Stimulated activated CD4-positive, alpha-beta T cell treated with anti-CD3 and anti-CD28 coated beads, Interleukin-1b, Interleukin-23, amount 100 ng/mL, for 48 hours (primary cell): Measurements from ENCODE around the gene CYP27A1.
A peak's percentile ranks its signal among the peaks of the same experiment; 100 is the strongest.
"Not testable (repeated sequence)": the region's sequence is repeated elsewhere in the genome, so short reads cannot be mapped to it uniquely, and the experiment has no call there.

ENCODE experiments used
- DNase-seq: peaks from one replicate; pipeline ENCODE4 v3.0.0-alpha.2; 2020

CYP27A1 gene

GRCh38 chr2:218781691-218782527 is at the start of gene CYP27A1:
Gene CYP27A1, plus strand, starts transcription at chr2:218782147. Its CDS starts 36 bp downstream, at chr2:218782183.
- DNase-seq: no peak

DNA sequence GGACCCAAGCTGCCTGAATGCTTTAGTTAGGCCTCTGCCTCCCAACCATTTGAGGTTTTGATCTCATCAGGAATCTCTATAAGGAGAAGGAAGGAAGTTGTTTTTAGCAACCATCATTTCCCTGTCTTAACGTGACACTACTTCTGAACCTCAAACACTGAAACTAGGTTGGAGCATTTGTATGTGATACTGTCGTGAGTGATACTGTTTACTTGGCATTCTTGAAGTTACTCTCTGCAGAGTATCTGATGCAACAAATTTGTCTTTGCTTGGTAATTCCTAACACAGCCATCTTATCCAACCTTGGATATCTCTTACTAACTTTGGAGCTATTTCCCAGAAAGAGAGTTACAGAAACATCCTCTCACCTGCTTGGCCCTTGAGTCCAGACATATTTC is 49.2 kb upstream of the CYP27A1 start:
- no peak for DNase-seq

GRCh38 chr2:218733171-218734021 is 48.6 kb upstream of the CYP27A1 start:
- peak; percentile 28 for DNase-seq

DNA sequence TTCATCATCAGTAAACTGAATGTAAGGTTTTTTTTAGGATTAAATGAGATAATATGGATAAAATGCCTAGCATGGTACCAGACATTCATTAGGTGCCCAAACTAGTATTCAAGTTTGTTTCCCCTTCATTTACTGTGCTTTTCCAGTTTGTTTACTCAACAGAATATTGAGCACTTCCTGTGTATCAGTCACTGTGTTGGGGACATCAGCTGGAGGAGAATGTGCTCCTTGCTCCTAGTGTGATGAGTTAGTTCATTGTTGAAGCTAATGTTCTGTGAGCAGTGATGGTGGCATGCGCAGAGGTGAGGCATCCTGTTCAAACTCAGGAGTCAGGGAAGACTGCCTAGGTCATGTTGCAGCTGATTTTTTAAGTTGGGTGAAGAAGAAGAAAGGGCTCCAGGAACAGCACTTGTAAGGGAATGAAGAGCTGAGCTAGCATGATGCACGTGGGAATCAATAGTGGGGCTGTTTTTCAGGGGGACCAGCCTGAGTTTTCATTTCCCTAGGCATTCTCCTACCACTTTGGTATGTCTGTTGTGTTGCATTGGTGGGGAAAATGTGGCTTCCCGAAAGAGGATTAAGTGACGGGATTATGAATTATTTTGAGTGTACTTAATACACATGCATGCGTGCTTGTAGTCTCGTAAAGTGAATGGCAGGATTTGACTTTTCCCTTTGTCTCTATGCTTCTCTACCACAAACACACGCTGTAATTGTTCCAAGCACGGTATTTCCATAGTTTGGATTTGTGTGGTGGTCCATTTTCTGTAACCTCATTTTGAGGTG is 47.6 kb upstream of the CYP27A1 start:
- no peak for DNase-seq

- no peak for DNase-seq
Measured at GRCh38 chr2:218736531-218736930, 45.4 kb upstream of the CYP27A1 start.

DNA sequence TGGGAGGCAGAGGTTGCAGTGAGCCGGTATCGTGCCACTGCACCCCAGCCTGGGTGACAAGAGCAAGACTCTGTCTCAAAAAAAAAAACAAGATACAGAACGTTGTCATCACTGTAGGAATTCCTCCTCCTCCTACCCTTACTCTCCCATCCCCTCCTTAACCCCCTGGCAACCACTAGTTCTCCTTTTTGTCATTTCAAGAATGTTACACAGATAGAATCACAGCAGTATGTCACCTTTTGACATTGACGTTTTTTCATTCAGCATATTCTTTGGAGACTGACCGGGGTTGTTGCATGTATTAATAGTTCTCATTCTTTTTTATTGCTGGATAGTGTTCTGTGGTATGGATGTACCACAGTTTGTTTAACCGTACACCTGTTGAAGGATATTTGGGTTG is 38.9 kb upstream of the CYP27A1 start:
- no peak for DNase-seq

DNA sequence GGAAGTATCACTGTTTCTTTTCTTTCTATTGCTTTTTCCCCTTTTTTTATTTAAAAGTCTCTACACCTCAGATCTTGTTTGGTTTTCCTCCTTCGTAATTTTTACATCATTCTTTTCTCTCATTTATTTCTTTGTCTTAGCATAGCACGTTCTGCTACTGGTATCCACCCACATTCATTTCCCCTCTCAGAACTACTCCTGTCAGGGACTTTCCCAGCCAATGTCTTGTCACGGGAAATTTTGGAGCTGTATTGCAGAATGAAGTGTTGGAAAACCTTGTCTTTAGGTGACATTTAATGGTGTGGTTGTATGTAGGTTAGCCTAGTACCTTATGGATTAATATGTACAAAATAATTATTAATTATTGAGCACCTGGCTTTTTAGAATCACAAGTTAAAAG is 37.3 kb upstream of the CYP27A1 start:
- no peak for DNase-seq

- no peak for DNase-seq
Measured at GRCh38 chr2:218745160-218745558, 36.8 kb upstream of the CYP27A1 start.

GRCh38 chr2:218745559-218746469 is 36.1 kb upstream of the CYP27A1 start:
- no peak for DNase-seq

GRCh38 chr2:218746470-218746795 is 35.5 kb upstream of the CYP27A1 start:
- DNase-seq: no peak

GRCh38 chr2:218746960-218747359 is 35.0 kb upstream of the CYP27A1 start:
- no peak for DNase-seq

DNA sequence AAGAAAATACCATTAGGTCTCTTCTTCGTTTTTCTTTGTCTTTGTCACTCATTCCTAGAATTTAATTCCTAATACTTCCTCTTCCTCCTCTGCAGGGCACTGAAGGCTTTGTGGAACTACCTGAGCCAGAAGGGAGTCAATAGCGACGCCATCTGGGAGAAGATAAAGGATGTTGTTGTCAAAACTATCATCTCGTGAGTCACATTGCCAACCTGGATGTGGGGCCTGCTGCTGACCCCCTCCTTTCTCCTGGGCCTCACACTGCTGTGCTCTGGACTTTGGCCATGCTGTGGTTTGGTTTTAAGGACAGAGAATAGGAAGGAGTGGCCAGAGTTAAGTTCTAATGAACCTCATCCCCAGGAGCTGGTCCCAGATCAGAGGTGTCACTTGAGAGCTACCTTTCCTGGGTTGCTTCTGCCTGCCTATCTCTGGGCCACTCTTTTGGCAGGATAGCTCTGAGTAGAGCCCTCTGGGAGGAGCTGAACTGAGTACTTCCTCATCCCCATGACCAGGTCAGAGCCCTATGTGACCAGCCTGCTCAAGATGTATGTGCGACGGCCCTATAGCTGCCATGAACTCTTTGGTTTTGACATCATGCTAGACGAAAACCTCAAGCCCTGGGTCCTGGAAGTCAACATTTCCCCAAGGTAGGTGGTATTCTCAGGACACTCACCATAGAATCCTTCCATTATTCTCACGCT is 33.1 kb upstream of the CYP27A1 start:
- no peak for DNase-seq

DNA sequence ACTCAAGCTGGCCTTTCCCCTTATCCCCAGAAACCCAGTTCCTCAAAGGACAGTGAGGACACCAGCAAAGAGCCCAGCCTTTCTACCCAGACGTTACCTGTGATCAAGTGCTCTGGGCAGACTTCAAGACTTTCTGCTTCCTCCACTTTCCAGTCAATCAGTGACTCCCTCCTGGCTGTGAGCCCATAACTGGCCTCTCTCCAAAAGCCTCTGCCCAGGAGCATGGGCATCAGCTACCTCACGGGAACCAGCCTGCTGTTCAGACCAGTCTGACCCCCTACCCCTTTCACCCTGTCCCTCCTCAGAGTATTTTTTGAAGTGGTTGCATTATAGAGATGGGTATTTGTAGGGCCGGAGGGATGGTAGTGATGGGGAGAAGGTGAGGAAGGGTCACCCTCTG is 27.7 kb upstream of the CYP27A1 start:
- DNase-seq: no peak

DNA sequence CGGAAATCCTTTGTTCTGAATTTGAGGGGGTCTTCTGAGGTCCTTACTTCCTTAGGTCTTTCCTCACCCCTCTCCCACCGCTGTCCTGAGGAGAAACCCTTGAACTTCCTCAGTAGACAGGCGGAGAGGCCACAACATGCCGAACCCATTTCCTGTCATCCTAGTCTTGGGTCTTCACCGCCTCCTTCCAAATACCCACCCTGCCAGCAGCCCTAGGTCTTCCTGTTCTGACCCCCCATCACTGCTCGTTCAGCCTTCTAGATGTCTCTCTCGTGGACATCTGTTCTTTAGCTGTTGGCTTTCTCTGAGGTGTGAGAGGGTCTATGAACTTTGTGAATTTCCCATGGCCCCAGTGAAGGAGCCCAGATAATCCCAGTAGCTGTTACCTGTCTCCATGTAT is 27.2 kb upstream of the CYP27A1 start:
- no peak for DNase-seq

GRCh38 chr2:218755198-218755566 is 26.8 kb upstream of the CYP27A1 start:
- no peak for DNase-seq

GRCh38 chr2:218755567-218756404 is 26.2 kb upstream of the CYP27A1 start:
- no peak for DNase-seq

GRCh38 chr2:218756599-218757377 is 25.2 kb upstream of the CYP27A1 start:
- DNase-seq: no peak

GRCh38 chr2:218761795-218762194 is 20.2 kb upstream of the CYP27A1 start:
- DNase-seq: no peak

GRCh38 chr2:218772759-218773158 is 9.2 kb upstream of the CYP27A1 start:
- DNase-seq: not testable (repeated sequence)

- no peak for DNase-seq
Measured at GRCh38 chr2:218773881-218774280, 8.1 kb upstream of the CYP27A1 start.
